ENCODE measurements around the gene TMEM106B.

The TMEM106B gene

GRCh38 chr7:12210179-12211053, 678 bp upstream of the TMEM106B start:
- ATAC-seq, result peak; percentile 73

DNA sequence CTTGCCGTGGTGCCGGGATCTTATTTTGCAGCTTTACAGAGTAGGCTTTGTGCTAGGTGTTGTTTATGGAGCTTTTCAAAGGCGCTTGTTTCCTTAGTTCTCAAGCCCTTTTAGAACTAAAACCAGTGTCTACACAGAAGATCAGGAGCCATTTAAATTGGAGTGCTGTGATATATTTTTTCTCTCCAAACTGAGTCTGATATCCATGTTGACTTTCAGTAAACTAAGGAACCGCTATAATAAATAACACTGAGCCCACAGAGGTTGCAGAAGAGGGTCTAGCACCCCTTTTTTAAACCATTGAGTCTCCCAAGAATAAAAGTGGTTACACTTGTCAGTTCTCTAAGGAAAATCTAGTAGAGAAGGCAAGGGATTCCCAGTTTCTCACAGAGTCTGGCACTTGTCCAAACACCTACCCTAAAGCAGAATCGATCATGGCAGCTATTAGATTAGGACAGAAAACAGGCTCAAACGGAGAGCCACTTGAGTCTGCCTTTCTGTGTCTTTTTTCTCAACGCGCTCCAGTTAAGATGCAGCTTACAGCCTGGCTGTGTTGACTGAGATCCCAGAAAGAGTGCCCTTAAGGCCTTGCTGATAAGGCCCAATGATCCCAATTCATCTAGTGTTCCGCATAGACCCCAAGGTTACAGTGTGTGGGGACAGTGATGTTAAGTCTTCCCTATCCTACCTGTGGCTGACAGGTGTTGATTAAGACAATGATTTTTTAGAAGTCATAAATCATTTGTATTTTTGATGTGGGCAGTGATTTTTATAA, 804 bp downstream of the TMEM106B start:
- no peak; the same call in 1 of the 2 replicates for TF ChIP-seq TCF4 (CRISPR knock-in tag; IDR thresholded peaks at IDR 0.05; ENCODE audit: borderline replicate concordance)
- no peak for TF ChIP-seq ZNF565 (CRISPR knock-in tag; conservative IDR thresholded peaks at IDR 0.05; ENCODE audit: low read depth)
- TF ChIP-seq, protein P1, sequence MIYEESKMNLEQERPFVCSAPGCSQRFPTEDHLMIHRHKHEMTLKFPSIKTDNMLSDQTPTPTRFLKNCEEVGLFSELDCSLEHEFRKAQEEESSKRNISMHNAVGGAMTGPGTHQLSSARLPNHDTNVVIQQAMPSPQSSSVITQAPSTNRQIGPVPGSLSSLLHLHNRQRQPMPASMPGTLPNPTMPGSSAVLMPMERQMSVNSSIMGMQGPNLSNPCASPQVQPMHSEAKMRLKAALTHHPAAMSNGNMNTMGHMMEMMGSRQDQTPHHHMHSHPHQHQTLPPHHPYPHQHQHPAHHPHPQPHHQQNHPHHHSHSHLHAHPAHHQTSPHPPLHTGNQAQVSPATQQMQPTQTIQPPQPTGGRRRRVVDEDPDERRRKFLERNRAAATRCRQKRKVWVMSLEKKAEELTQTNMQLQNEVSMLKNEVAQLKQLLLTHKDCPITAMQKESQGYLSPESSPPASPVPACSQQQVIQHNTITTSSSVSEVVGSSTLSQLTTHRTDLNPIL (CRISPR knock-in tag; IDR thresholded peaks at IDR 0.05; ENCODE audit: low read depth), result no peak
- TF ChIP-seq ZFP30 (CRISPR knock-in tag; IDR thresholded peaks at IDR 0.05), result no peak
- TF ChIP-seq, protein P2, sequence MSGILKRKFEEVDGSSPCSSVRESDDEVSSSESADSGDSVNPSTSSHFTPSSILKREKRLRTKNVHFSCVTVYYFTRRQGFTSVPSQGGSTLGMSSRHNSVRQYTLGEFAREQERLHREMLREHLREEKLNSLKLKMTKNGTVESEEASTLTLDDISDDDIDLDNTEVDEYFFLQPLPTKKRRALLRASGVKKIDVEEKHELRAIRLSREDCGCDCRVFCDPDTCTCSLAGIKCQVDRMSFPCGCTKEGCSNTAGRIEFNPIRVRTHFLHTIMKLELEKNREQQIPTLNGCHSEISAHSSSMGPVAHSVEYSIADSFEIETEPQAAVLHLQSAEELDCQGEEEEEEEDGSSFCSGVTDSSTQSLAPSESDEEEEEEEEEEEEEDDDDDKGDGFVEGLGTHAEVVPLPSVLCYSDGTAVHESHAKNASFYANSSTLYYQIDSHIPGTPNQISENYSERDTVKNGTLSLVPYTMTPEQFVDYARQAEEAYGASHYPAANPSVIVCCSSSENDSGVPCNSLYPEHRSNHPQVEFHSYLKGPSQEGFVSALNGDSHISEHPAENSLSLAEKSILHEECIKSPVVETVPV (CRISPR knock-in tag; IDR thresholded peaks at IDR 0.05), result no peak
- TF ChIP-seq ESRRG (CRISPR knock-in tag; IDR thresholded peaks at IDR 0.05), result no peak
- no peak for TF ChIP-seq ARNTL (CRISPR knock-in tag; IDR thresholded peaks at IDR 0.05; ENCODE audit: borderline replicate concordance, low read depth)
- no peak for TF ChIP-seq ZC3H10 (CRISPR knock-in tag; IDR thresholded peaks at IDR 0.05)
- TF ChIP-seq OSR1 (CRISPR knock-in tag; IDR thresholded peaks at IDR 0.05), result no peak
- no peak for TF ChIP-seq PATZ1 (CRISPR knock-in tag; IDR thresholded peaks at IDR 0.05; ENCODE audit: borderline replicate concordance)
- no peak for TF ChIP-seq ZFP3 (CRISPR knock-in tag; IDR thresholded peaks at IDR 0.05)
- no peak for TF ChIP-seq ZNF70 (CRISPR knock-in tag; IDR thresholded peaks at IDR 0.05)
- no peak for TF ChIP-seq RARB (CRISPR knock-in tag; IDR thresholded peaks at IDR 0.05)
- ATAC-seq, result peak; percentile 0; the same call in 1 of the 3 replicates

More at GRCh38 chr7:12210179-12211053, 678 bp upstream of the TMEM106B start:
- TF ChIP-seq TSHZ2 (CRISPR knock-in tag; IDR thresholded peaks at IDR 0.05), result no peak
- no peak for TF ChIP-seq SNAI2 (CRISPR knock-in tag; IDR thresholded peaks at IDR 0.05)
- TF ChIP-seq PATZ1 (CRISPR knock-in tag; IDR thresholded peaks at IDR 0.05; ENCODE audit: borderline replicate concordance), result no peak

GRCh38 chr7:12217311-12217710, 6.2 kb downstream of the TMEM106B start:
- TF ChIP-seq BACH2 (CRISPR knock-in tag; IDR thresholded peaks at IDR 0.05; ENCODE audit: borderline replicate concordance) (no peak), ZNF8 (CRISPR knock-in tag; IDR thresholded peaks at IDR 0.05) (no peak), ISL1 (CRISPR knock-in tag; IDR thresholded peaks at IDR 0.05) (no peak), ZNF70 (CRISPR knock-in tag; IDR thresholded peaks at IDR 0.05) (no peak), TSHZ2 (CRISPR knock-in tag; IDR thresholded peaks at IDR 0.05) (no peak), ZNF565 (CRISPR knock-in tag; conservative IDR thresholded peaks at IDR 0.05; ENCODE audit: low read depth) (no peak), TCF4 (CRISPR knock-in tag; IDR thresholded peaks at IDR 0.05; ENCODE audit: borderline replicate concordance) (no peak), RARB (CRISPR knock-in tag; IDR thresholded peaks at IDR 0.05) (no peak)
- TF ChIP-seq, protein P2 (CRISPR knock-in tag; IDR thresholded peaks at IDR 0.05), result no peak
- TF ChIP-seq, protein P1 (CRISPR knock-in tag; IDR thresholded peaks at IDR 0.05; ENCODE audit: low read depth), result no peak
- no peak for ATAC-seq

All from SK-N-SH treated with all-trans-retinoic acid at 6 μM for 48 hours (cell line).